ENCODE measurements around the gene LYPD1.

LYPD1 gene

GRCh38 chr2:132632000-132632649, 37.9 kb downstream of the LYPD1 start:
- DNase-seq, result no peak

GRCh38 chr2:132627536-132627935, 42.5 kb downstream of the LYPD1 start:
- DNase-seq, result no peak

- no peak for DNase-seq
These were observed 46.7 kb downstream of the LYPD1 start for GRCh38 chr2:132623096-132623839.

GRCh38 chr2:132621131-132621875, 48.7 kb downstream of the LYPD1 start:
- no peak for DNase-seq

- DNase-seq, result no peak
These were observed 49.9 kb downstream of the LYPD1 start for GRCh38 chr2:132620115-132620514.

GRCh38 chr2:132618734-132619133, 51.3 kb downstream of the LYPD1 start:
- no peak for DNase-seq

GRCh38 chr2:132617989-132618388, 52.0 kb downstream of the LYPD1 start:
- no peak for DNase-seq

- no peak for DNase-seq
These were observed 54.5 kb downstream of the LYPD1 start for GRCh38 chr2:132615329-132616085.

- no peak for DNase-seq
These were observed 58.3 kb downstream of the LYPD1 start for GRCh38 chr2:132611719-132612118.

GRCh38 chr2:132609101-132609890, 60.7 kb downstream of the LYPD1 start:
- no peak for DNase-seq

GRCh38 chr2:132608311-132608710, 61.7 kb downstream of the LYPD1 start:
- DNase-seq, result no peak

- no peak for DNase-seq
These were observed 62.4 kb downstream of the LYPD1 start for GRCh38 chr2:132607426-132608090.

- DNase-seq, result no peak
These were observed 63.4 kb downstream of the LYPD1 start for GRCh38 chr2:132606649-132607048.

- DNase-seq, result no peak
These were observed 64.5 kb downstream of the LYPD1 start for GRCh38 chr2:132605236-132606180.

GRCh38 chr2:132604561-132604960, 65.4 kb downstream of the LYPD1 start:
- DNase-seq, result no peak

- no peak for DNase-seq
These were observed 70.4 kb downstream of the LYPD1 start for GRCh38 chr2:132599556-132599955.

GRCh38 chr2:132598536-132598935, 71.5 kb downstream of the LYPD1 start:
- DNase-seq, result no peak

- no peak for DNase-seq
These were observed 72.2 kb downstream of the LYPD1 start for GRCh38 chr2:132597831-132598230.

- no peak for DNase-seq
These were observed 72.8 kb downstream of the LYPD1 start for GRCh38 chr2:132597166-132597565.

GRCh38 chr2:132595693-132596092, 74.3 kb downstream of the LYPD1 start:
- no peak for DNase-seq

GRCh38 chr2:132595186-132595585, 74.8 kb downstream of the LYPD1 start:
- no peak for DNase-seq

Measured in activated CD4-positive, alpha-beta T cell treated with anti-CD3 and anti-CD28 coated beads, Interleukin-10, Interleukin-2, amounts not matched to agents 100 ng/mL and 50 ng/mL, durations not matched to agents 16 hours and 8 hours (primary cell).